Mesenchymal stem cell (in vitro differentiated cells and primary cell): ENCODE results near the gene FNDC3B.

Experiments
- DNase-seq: peaks from one replicate; pipeline ENCODE4 v3.0.0-alpha.2; 2013
- H2AFZ ChIP-seq: one replicate; pipeline ENCODE4 v1.6.1; 2013; ENCODE audit warnings: low read depth, mild to moderate bottlenecking, control low read depth, inconsistent platforms, low read length, moderate library complexity
- H2AK5ac ChIP-seq: 2 replicates; pipeline ENCODE4 v1.6.1; 2013; ENCODE audit warnings: low read length, moderate library complexity, mild to moderate bottlenecking, inconsistent platforms; ENCODE audit not compliant: severe bottlenecking
- H2BK120ac ChIP-seq: one replicate; pipeline ENCODE4 v1.6.1; 2013; ENCODE audit warnings: low read depth, mild to moderate bottlenecking, inconsistent platforms, low read length, moderate library complexity
- H2BK12ac ChIP-seq, 2 experiments: one replicate each; pipeline ENCODE4 v1.6.1; 2013; ENCODE audit warnings: inconsistent platforms in 2 of 2, low read length in 2 of 2, mild to moderate bottlenecking in 2 of 2, moderate library complexity in 2 of 2, control low read depth in 1 of 2
- H2BK15ac ChIP-seq: one replicate; pipeline ENCODE4 v1.6.1; 2013; ENCODE audit warnings: mild to moderate bottlenecking, low read depth, inconsistent platforms; ENCODE audit not compliant: poor library complexity, severe bottlenecking
- H2BK5ac ChIP-seq: 2 replicates; pipeline ENCODE4 v1.6.1; 2013; ENCODE audit warnings: low read depth, mild to moderate bottlenecking, low read length, control low read depth, inconsistent platforms; ENCODE audit not compliant: poor library complexity, severe bottlenecking
- H3K14ac ChIP-seq, 2 experiments: one replicate each; pipeline ENCODE4 v1.6.1; 2013; ENCODE audit warnings: inconsistent platforms in 2 of 2, low read length in 2 of 2, control low read depth in 1 of 2, mild to moderate bottlenecking in 1 of 2, moderate library complexity in 1 of 2
- H3K18ac ChIP-seq, 2 experiments: one replicate each; pipeline ENCODE4 v1.6.1; 2013; ENCODE audit warnings: inconsistent platforms in 2 of 2, low read length in 2 of 2, control low read depth in 1 of 2, low read depth in 1 of 2, mild to moderate bottlenecking in 1 of 2
- H3K23ac ChIP-seq, 2 experiments: one replicate each; pipeline ENCODE4 v1.6.1; 2013; ENCODE audit warnings: inconsistent platforms in 2 of 2, low read length in 2 of 2, mild to moderate bottlenecking in 2 of 2, moderate library complexity in 2 of 2, control low read depth in 1 of 2
- H3K27ac ChIP-seq: 2 replicates; pipeline ENCODE4 v1.5.1; 2013; ENCODE audit warnings: mild to moderate bottlenecking, moderate library complexity, low read length, control low read depth, inconsistent platforms; ENCODE audit not compliant: poor library complexity, severe bottlenecking
- H3K27me3 ChIP-seq, 2 experiments: 2 replicates each; pipeline versions ENCODE4 v1.6.1 to v1.7.0; 2013; ENCODE audit warnings: low read length in 2 of 2, mild to moderate bottlenecking in 2 of 2, moderate library complexity in 2 of 2, control low read depth in 1 of 2, inconsistent platforms in 1 of 2; ENCODE audit not compliant: control insufficient read depth in 1 of 2, insufficient read depth in 1 of 2
- H3K36me3 ChIP-seq, 2 experiments: 2 replicates each; pipeline versions ENCODE4 v1.6.1 to v1.7.0; 2013; ENCODE audit warnings: low read length in 2 of 2, control low read depth in 1 of 2, inconsistent platforms in 1 of 2, low read depth in 1 of 2, mild to moderate bottlenecking in 1 of 2; ENCODE audit not compliant: insufficient read depth in 2 of 2, control insufficient read depth in 1 of 2
- H3K4ac ChIP-seq, 2 experiments: one replicate each; pipeline ENCODE4 v1.6.1; 2013; ENCODE audit warnings: inconsistent platforms in 2 of 2, low read length in 2 of 2, mild to moderate bottlenecking in 2 of 2, moderate library complexity in 2 of 2, control low read depth in 1 of 2, low read depth in 1 of 2
- H3K4me1 ChIP-seq: 2 replicates; pipeline ENCODE4 v1.6.1; 2013; ENCODE audit warnings: low read depth, low read length, control low read depth; ENCODE audit not compliant: control insufficient read depth, insufficient read depth
- H3K4me2 ChIP-seq: 2 replicates; pipeline ENCODE4 v1.6.1; 2013; ENCODE audit warnings: low read length, mild to moderate bottlenecking, inconsistent platforms; ENCODE audit not compliant: poor library complexity, severe bottlenecking
- H3K4me3 ChIP-seq, 2 experiments: 2 replicates each; pipeline versions ENCODE4 v1.5.1 to v1.7.0; 2013; ENCODE audit warnings: low read length in 2 of 2, mild to moderate bottlenecking in 2 of 2, control low read depth in 1 of 2, low read depth in 1 of 2; ENCODE audit not compliant: insufficient read depth in 1 of 2
- H3K79me1 ChIP-seq: replicated peaks from 2 replicates; pipeline ENCODE4 v1.6.1; 2013; ENCODE audit warnings: mild to moderate bottlenecking, control low read depth, low read length, inconsistent platforms; ENCODE audit not compliant: poor library complexity, severe bottlenecking
- H3K9ac ChIP-seq: 2 replicates; pipeline ENCODE4 v1.7.0; 2013; ENCODE audit warnings: mild to moderate bottlenecking, low read length, moderate library complexity
- H3K9me3 ChIP-seq: 2 replicates; pipeline ENCODE4 v1.7.0; 2013; ENCODE audit warnings: mild to moderate bottlenecking, low read length; ENCODE audit not compliant: control insufficient read depth
- H4K8ac ChIP-seq: one replicate; pipeline ENCODE4 v1.6.1; 2013; ENCODE audit warnings: inconsistent platforms, mild to moderate bottlenecking, low read length, moderate library complexity
- H4K91ac ChIP-seq: one replicate; pipeline ENCODE4 v1.6.1; 2013; ENCODE audit warnings: mild to moderate bottlenecking, low read length, inconsistent platforms
- WGBS: methylation state at CpG from one replicate; pipeline ENCODE4 v1.1.7; 2013; ENCODE audit warnings: mixed read lengths; 5-methylcytosine and 5-hydroxymethylcytosine counted together

FNDC3B gene

DNA sequence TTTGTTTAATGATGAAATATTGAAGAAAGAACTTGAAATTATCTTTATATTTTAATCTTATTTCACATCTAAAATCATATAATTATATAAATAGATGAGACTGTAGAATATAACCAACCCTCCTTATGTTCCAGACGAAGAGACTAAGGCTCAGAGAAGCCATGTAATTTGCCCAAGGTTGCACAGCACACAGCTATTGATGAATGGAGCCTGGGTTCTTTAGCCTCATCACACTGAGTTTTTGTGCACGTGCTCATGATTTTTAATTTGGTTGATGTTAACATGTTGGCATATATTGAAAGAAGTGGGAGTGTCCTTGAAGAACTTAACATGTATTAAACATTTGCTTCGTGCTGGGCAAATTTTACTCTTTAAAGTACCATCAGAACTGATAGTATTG lies 151.6 kb downstream of the FNDC3B start:
- Histone ChIP-seq H2BK12ac (no peak overlapping the region), H3K36me3 (peaks cover 0 to 7% of the 10 kb centered on the region in 2 experiments), H2AFZ (no peak overlapping the region), H3K4me2 (no peak overlapping the region), H3K18ac (no peak overlapping the region), H3K4ac (no peak overlapping the region), H3K79me1 (no peaks in the 10 kb centered on the region), H4K8ac (no peak overlapping the region), H4K91ac (no peak overlapping the region), H3K4me1 (no peaks in the 10 kb centered on the region), H2AK5ac (no peak overlapping the region), H3K9me3 (no peaks in the 10 kb centered on the region), H3K9ac (no peak overlapping the region), H3K14ac (no peak overlapping the region), H2BK120ac (no peak overlapping the region), H3K23ac (no peak overlapping the region), H3K27me3 (no peaks in the 10 kb centered on the region), H2BK5ac (no peak overlapping the region), H3K27ac (no peak overlapping the region), H2BK15ac (no peak overlapping the region), H3K4me3 (no peak overlapping the region)
- DNase-seq: no peak
- 94% methylated on average over 3 of the region's 3 CpGs for WGBS

DNA sequence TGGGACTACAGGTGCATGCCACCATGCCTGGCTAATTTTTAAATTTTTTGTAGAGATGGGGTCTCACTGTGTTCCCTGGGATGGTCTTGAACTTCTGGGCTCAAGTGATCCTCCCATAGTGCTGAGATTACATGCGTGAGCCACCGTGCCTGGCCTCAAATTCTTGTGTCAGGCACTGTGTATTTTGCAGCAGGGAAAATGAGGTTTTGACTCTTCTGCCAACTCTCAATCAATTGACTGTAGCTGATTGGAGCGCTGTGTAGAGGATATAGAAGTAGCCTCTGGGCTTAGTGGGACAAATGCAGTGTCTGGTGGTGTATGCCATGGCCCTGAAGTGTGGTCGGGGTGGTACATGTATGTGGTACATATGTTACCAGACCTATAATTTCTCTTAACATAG lies 152.3 kb downstream of the FNDC3B start:
- H2AFZ ChIP-seq: no peak overlapping the region
- H3K4ac ChIP-seq: no peak overlapping the region
- H3K4me3 ChIP-seq: no peak overlapping the region
- H3K18ac ChIP-seq: peak overlapping the region in 1 of 2 experiments; percentile 34
- H2BK15ac ChIP-seq: no peak overlapping the region
- H3K23ac ChIP-seq: no peak overlapping the region
- no peak overlapping the region for H2BK120ac ChIP-seq
- H3K36me3 ChIP-seq: peaks cover 0 to 7% of the 10 kb centered on the region in 2 experiments
- no peak overlapping the region for H2BK5ac ChIP-seq
- H3K9ac ChIP-seq: no peak overlapping the region
- no peak for DNase-seq
- no peaks in the 10 kb centered on the region for H3K9me3 ChIP-seq
- no peak overlapping the region for H2AK5ac ChIP-seq
- WGBS: 98% methylated on average over 3 of the region's 4 CpGs
- H3K4me1 ChIP-seq: no peaks in the 10 kb centered on the region
- H4K8ac ChIP-seq: no peak overlapping the region
- no peak overlapping the region for H4K91ac ChIP-seq
- no peaks in the 10 kb centered on the region for H3K27me3 ChIP-seq
- no peak overlapping the region for H2BK12ac ChIP-seq
- no peak overlapping the region for H3K14ac ChIP-seq
- H3K27ac ChIP-seq: no peak overlapping the region
- H3K4me2 ChIP-seq: no peak overlapping the region
- peaks cover 2% of the 10 kb centered on the region for H3K79me1 ChIP-seq

DNA sequence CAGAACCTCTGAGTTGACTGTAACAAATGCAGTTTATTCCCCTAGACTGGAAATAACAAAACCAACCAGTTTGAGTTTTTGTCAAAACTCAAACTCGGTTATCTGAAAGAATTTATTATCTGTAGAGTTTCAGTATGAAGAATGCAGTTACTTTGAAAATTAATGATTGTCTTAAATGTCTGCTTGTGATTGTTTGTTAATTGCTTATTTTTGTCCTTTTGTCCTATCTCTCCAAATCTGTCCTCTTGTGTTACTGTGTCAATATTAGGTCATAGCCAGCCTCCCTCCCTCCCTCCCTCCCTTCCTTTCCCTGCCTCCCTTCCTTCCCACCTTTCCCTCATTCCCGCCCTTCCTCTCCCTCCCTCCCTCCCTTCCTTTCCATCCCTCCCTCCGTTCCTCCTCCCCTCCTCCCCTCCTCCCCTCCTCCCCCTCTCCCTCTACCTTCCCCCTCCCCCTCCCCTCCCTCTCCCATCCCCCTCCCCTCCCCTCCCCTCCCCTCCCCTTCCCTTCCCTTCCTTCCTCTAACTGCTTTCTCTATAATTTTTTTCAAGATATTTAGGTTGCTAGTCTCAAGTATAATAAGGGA lies 153.5 kb downstream of the FNDC3B start:
- Histone ChIP-seq H2BK5ac (no peak overlapping the region), H4K8ac (no peak overlapping the region), H3K36me3 (peaks cover 0 to 7% of the 10 kb centered on the region in 2 experiments), H2BK15ac (no peak overlapping the region), H3K27me3 (no peaks in the 10 kb centered on the region), H3K18ac (no peak overlapping the region), H3K9me3 (no peaks in the 10 kb centered on the region), H3K27ac (no peak overlapping the region), H2BK12ac (no peak overlapping the region), H3K4me2 (no peak overlapping the region), H3K23ac (no peak overlapping the region), H4K91ac (no peak overlapping the region), H2AFZ (no peak overlapping the region), H3K79me1 (peaks cover 2% of the 10 kb centered on the region), H3K9ac (no peak overlapping the region), H3K4me1 (no peaks in the 10 kb centered on the region), H2AK5ac (no peak overlapping the region), H3K14ac (no peak overlapping the region), H3K4me3 (no peak overlapping the region), H3K4ac (no peak overlapping the region), H2BK120ac (no peak overlapping the region)
- 100% methylated on average over 1 of the region's 3 CpGs for WGBS
- DNase-seq: no peak

DNA sequence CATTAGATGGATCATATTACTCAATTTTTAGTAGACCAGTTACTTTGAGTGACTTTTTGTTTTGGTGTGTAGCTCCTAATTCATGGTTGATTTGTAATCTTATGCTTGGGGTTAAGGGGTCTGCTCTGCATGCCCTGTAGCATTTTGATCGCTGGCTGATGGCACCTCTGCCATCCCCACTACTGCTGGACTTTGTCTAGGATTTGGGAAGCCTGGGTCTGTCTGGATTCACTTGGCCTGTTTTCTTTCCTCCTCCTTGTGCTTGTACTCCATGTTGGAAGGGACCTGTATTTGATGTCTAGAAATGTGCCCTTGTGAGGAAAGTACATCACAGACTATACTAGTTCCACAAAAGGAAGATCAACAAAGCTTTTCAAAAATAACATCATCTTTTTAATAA lies 154.1 kb downstream of the FNDC3B start:
- H3K18ac ChIP-seq: no peak overlapping the region
- H3K27me3 ChIP-seq: no peaks in the 10 kb centered on the region
- H3K4me2 ChIP-seq: no peak overlapping the region
- H3K36me3 ChIP-seq: peaks cover 0 to 9% of the 10 kb centered on the region in 2 experiments
- no peak overlapping the region for H2BK15ac ChIP-seq
- H3K9me3 ChIP-seq: no peaks in the 10 kb centered on the region
- H3K27ac ChIP-seq: no peak overlapping the region
- no peak overlapping the region for H2BK120ac ChIP-seq
- no peak overlapping the region for H2BK5ac ChIP-seq
- H3K4ac ChIP-seq: no peak overlapping the region
- peak overlapping the region; percentile 12 for H4K8ac ChIP-seq
- H3K23ac ChIP-seq: no peak overlapping the region
- H2AFZ ChIP-seq: no peak overlapping the region
- H2AK5ac ChIP-seq: no peak overlapping the region
- peaks cover 2% of the 10 kb centered on the region for H3K79me1 ChIP-seq
- no peak for DNase-seq
- no peak overlapping the region for H3K4me3 ChIP-seq
- H3K9ac ChIP-seq: no peak overlapping the region
- no peak overlapping the region for H3K14ac ChIP-seq
- no peak overlapping the region for H4K91ac ChIP-seq
- no peak overlapping the region for H2BK12ac ChIP-seq
- no peaks in the 10 kb centered on the region for H3K4me1 ChIP-seq
- WGBS: 100% methylated on average over 1 of the region's 1 CpG
